ENCODE data around the gene FRMD3.

Gene FRMD3

DNA sequence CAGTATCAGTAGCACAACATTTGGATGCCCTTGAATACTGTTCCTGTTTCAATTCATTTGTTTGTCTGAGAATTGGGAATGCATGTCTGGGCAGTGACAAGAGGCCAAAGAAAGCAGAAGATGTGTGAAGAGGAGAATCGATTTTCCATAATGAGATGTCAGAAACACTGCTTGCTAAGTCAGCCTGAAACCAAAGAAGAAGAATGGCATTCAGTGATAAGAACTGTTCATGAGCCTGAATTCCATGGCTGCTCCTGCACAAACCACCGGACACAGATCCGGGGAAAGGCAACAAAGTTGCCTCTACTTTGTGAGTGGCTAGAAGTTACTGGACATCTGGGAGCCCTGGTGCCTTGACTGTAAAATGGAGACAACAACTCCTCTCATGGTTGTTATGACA lies 268.1 kb downstream of the FRMD3 start:
- no peak for DNase-seq

DNA sequence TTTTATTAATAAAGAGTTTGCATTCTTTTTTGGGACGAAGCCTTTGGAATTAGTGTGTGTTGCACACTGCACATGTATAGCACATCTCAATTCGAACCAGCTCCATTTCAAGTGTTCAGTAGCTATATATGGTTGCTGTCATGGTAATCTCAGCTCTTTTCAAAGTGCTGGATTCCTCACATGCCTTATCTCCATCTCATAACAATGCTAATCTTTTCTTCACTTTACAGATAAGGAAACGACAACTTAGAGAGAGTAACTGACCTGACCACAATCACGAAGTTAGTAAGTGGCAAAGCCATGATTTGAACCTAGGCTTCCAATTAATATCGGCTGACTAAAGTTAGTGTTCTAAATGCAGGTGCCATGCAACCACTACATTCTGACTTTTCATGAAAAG lies 270.5 kb downstream of the FRMD3 start:
- DNase-seq, result no peak

DNA sequence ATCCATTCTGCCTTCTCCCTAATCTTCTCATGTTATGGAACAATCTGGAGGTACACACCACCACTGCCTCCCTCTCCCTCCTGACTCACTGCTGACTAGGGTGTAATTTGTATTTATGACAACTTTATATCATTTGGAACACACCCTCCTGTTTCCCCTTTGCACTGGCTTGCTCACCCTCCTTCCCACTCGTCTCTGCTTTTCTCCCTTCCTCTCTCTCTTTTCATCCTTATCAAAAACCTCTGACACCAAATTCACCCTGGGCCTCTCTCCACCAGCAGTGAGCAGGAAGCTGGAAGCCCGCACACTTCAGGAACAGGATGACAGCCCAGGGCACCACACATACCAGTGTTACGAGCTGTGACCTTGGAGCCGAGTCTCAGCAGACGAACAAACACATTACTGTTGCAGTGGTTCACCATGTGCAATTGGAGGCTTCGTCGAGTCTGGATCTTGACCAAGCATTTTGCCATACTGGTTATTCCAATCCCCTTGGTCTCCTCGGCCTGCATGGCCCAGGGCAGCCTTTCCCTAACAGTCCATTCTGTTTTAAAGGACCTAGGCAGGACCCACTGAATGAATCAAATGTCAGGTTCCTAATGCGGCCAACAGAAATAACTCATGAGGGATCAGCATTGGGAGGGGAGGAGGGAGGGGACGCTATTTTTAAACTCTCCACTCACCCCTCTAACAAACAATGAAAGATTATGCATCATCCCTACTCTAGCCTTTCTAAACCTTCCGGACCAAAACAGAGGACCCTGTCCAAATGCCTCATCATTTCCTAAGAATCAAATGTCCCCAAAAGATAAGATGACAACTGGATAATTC lies 271.3 kb downstream of the FRMD3 start:
- DNase-seq, result no peak

DNA sequence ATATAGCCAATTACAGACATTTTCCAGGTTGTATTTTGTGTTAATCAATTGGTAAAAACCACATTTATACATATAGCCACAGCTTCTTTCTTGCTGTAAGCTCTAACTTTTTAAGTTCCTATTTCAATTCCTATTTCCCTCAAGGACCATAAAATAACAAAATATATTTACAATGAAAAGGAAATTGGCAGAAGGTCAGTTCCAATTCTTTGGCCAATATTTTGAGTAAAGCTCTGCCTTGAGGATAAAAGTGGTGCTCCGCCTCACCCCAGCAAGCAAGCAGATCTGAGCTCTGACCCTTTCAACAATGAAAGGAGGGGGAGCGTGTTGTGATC lies 271.9 kb downstream of the FRMD3 start:
- DNase-seq, result no peak

DNA sequence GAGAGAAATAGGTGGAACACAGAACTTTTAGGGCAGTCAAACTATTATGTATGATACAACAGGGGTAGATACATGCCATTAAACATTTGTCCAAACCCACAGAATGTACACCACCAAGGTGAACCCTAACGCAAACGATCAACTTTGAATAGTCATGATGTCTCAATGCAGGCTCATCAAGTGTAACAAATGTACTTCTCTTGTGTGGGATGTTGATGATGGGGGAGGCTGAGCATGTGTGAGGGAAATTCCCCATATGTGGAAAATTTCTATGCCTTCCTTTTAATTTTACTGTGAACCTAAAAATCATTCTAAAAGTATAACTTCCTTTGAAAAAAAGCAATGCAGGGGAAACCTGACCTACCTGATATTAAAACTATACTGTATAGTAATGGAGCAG lies 273.9 kb downstream of the FRMD3 start:
- no peak for DNase-seq

DNA sequence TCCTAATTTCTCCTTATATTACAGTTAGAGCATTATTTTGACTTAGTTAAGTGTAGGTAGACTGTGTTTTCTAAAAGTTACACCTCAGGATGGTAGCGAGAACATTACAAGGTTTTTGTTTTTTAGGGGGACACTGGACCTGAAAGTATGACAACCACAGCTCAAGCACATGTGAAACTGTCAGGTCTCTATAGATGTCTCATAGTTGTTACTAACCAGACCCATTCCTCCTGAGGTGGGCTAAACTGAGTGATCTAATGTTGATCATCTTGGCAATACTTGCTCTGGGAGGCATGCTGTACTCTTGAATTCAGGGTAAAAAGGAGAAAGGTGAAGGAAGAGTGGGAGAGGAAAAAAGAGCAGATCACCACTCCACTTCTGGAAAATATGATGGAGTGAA lies 278.6 kb downstream of the FRMD3 start:
- DNase-seq, result no peak

DNA sequence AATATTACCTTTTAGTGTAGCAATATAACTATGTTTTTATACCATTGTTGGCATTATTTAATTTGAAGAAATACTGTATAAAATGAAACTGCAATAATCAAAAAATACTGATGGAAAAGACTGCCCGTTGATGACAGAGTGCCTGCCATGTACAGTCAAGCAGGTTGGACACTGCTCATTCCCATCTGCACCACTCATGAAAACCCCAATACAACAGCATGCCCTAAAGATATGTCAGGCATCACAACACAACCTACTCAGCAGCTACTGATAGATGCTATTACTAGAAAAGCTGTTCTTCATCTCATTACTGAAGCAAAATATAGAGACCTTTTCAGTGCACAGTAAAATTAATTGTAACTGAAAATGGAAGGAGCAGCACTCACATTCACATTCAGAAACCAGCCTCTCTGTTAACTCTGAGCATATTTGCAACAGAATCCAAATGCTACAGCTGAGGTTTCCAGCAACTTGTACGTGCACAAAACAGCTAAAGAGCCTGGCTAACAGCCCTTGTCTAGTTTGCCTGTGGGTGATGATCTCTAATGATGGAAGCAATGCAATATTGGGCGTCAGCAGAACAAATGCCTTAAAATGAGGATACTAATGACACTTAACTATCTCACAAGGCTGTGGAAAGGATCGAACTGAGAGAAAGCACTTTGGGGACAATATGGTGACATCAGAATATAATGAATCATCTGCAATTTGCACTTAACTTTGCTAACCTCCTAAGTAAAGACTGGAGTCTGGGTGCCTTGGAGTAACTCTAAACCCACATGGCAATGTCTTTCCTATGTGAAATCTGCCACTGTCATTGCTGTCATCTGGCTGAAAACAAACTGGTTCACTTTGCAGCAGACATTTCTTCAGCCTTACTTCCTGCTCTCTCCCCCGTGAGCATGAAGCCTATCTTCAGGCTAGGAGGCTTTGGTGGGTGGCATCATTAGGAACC lies 280.0 kb downstream of the FRMD3 start:
- DNase-seq, result no peak

DNA sequence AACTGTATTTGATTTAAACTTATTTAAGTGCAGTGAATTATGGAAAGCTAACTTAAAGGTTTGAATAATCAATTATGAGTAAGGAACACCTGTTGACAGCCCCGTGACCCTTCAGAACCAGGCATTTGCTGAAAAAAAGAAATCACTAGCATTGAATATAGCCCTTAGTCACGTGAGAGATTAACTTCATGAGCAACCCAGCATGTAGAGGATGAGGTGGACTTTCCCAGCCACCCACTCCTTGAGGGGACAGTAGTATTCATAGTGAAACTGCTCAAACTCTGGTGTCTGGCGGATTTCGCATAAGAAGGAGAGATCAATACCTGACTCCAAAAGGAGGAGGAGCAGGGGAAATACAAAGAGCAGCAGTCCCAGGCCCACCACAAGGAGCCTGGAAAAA lies 290.5 kb downstream of the FRMD3 start:
- no peak for DNase-seq

DNA sequence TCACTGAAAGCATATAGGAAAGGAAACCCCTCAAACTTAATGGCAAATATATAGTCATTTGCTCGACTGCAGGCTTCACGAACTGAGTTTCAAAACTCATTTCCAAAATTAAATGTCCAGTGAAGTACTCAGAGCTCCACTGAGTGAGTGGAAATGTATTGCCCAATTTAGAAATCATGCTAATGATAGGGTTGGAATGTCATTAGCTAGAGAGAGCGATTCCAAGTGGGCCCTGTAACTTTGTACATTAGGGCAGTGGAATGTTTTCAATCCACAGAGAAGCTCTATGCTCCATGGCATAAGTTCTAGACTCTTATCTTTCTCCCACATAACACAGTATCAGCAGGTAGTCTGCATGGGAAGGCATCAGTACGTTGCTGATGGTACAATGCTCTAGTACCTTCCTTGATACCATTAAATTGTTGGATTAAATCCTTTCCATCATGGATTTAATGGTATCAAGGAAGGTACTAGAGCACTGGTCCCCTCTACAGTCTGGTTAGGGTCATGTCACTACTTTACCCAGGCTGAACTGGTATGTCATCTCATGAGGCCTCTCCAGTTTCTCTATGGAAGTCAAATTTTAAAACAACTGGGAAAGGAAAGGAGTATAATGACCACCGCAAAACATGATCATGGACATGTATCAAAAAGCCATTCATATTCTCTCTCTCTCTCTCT lies 292.1 kb downstream of the FRMD3 start:
- no peak for DNase-seq

DNA sequence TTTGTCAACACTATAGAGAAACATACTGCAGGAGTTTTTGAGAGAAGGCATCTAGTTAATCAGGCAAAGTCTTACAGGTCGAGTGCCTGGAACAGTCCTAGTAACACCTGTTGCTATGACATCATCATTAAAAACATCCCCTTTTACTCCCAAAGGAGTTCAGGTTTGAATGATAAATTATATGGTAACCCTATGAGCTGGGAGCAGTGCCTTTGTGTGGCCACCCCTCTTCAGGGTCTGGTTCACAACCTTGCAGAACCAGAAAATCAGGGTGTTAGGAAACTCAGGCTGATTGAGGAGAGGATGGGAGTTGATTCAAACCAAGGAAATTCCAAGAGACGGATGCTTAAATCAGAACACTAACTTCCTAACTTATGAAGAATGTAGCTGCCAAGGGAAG lies 296.1 kb downstream of the FRMD3 start:
- no peak for DNase-seq

DNA sequence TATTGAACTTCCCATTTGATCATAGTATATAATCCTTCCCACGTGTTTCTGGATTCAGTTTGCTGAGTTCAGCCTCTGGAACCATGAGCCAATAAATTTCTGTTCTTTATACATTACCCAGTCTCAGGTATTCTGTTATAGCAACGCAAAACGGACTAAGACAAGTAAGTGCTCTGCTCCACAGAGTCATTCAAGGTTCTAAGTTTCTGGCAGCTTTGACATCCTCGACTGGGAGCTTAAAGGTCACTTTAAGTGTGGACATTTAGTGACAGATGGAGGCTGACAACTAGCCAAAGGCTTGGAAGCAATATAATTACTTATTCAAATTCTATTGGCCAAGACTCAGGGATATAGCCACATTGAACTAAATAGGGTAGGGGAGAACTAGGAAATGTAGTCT lies 297.5 kb downstream of the FRMD3 start:
- DNase-seq, result no peak

DNA sequence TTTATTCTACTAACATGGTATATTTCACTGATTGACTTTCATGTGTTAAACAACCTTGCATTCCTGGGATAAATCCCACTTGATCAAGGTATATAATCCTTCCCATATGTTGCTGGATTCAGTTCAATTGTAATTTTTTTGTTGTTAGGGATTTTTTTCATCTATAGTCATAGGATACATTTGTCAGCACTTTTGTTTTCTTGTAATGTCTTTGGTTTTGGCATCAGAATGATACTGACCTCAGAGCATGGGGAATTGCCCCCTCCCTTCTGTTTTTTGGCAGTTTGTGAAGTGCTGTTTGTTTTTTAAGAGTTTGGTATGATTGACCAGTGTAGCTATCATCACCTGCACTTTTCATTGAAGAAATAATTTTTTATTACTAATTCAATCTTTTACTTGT lies 298.5 kb downstream of the FRMD3 start:
- DNase-seq, result no peak

DNA sequence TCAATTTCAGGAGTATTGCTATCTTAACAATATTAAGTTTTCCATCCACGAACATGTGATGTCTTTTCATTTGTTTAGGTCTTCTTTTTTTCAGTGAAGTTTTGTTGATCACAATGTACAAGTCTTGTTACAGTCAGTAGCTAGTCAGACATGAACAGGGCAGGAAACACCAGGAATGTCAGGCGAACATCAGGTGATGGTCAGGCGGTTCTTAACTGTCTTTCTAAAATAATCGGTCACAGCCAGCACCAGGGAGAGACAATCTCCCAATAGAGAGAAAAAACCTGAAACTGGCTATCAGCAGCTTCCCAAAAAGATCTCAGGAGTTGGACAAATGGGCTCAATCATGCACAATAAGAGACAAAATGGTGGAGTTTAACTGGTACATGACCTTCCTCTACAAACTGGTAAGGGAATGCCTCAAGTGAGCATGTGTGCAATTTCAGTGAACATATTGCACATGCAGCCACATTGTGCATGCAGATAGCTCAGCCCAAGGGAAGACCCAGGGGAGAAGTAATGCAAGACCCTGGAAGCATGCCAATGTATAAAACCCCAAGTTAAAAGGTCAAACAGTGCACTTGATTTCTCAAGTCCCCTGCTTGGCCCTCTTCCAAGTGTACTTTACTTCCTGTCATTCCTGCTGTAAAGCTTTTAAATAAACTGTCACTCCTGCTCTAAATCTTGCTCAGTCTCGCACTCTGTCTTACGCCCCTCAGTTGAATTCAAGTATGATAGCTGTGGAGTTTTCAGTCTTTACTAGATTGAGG lies 299.1 kb downstream of the FRMD3 start:
- peak; percentile 33 for DNase-seq

DNA sequence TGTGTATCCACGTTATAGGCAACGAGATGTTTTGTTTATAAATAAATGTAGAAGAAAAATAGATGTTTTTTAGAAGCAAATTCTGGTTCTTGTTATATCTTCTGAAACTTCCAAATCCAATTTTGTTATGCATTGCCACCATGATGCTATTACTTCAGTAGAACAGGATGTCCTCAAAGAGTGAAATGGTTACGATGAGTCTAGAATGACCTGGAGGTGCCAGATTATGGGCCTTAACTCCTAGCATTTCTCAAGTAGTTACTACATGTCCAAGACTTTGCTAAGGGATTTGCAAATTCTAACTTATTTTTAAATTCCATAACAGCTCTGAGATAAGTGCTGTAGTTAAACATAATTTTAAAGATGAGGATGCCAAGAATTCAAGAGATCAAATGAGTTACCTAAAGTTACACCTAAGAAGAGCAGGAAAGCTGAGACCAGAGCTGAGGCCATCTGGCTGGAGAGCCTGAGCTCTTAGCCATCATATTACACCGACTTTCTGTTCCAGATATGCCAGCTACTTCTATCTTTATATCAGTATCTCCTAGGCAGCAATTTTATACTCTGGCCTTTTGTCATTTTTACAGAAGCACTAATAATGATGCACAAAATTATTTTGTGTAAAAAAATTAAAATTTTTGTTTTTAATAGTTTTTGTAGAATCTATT lies 302.0 kb downstream of the FRMD3 start:
- no peak for DNase-seq

DNA sequence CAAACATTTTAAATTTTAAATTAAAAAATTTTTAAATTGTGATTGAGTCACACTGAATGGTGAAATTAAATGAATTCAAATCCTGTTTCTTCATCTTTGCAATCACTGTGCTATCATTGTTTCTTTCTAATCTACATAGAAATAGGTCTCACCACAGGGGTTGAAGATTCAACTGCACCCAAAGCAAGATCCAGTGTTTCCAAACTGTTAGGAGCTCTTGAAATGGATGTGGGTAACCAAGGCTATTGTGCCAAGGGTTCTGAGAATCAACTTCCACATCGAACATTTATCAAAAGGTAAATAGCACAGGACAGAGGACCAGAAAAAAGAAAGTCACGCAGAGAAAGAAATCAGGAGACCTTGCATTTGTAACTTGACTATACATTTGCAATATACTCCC lies 302.7 kb downstream of the FRMD3 start:
- no peak for DNase-seq

DNA sequence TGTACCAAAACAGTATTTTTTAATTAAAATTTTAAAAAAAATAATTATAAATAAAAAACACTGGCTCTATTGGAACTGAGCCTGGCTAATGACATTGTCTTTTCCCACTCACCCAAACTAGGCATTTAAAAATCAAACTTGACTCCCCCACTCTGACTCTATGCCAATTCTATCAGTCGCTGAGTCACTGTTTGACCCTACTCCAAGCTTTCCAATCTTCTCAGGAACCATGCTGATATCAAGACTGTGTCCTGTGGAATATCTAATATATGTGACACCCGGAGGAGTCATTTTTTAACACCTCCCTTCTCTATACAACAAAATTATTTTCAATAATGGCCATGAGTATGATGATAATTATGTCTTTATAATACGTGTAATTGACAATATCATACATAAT lies 303.7 kb downstream of the FRMD3 start:
- no peak for DNase-seq

DNA sequence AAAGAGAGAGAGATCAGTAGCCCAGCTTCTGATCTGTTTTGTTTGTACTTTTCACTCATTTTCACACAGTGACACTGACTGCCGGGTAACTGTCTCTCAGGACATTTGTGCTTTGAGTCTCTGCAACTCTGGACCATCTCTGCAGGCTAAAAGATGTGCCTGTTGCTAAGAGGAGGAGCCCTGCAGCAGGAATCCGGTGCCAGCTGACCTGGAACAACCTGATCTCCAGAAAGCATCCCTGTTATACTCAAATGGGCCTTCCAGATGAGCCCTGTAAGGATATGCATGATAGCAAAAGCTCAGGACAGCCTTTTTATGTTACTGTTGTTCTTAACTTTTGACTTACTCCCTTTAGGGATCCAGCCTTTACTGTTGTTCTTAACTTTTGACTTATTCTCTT lies 304.6 kb downstream of the FRMD3 start:
- no peak for DNase-seq

DNA sequence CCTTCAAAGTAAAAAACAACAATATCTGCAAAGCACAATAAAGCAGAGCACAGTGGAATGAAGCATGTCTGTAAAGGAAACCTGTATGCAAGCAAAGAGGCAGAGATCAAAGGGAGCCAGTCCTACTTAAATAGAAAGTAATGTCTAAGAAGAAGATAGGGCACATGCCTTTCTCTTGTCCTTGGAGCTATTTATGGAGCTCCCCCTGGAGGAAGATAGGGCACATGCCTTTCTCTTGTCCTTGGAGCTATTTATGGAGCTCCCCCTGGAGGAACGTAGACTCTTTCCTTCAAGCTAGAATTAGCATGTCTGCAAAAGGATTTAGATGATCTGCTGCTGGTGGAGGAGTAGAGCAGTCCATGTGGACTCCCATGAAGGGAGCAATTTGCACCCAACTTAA lies 307.2 kb downstream of the FRMD3 start:
- no peak for DNase-seq

DNA sequence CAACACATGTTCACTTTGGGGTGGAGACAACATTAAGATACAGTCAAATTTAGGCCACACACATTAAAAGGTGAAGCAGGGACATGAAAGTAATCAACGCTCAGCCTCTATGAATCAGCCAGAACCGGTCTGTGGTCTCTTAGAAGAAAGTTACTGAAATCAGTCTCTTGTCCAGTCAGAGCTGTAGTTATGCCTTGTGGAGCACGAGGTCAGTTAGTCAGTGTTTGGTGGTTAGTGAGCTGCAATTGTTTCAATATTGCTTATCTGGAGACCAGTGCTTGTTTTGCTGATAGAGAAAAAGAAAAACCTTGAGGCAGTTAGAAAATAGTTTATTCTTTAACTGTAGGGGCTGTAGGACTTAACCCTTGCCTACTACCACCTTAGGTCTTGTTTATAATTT lies 317.5 kb downstream of the FRMD3 start:
- DNase-seq, result no peak

DNA sequence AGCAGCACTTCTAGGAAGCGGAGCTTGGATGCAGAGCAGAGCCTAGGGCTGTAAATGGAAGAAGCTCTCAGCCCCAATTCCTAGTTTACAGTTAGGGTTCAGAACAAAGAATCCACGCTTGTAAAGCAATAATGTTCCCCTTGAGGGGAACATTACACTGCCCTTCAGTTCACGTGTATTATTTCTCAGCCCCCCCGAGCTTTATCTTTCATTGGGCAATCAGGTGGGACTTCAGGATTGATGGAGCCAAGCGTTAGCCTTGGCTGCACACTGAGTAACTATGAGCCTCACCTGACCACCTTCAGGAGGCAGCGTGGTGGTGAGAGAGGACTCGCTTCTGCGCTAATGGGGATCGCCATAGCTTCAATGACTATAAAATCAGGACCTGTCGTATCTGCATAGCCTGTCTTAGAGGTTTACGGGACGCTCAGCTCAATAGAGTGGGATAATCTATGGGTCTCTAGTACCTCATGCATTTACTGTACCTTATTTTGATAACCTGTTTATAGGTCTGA lies 318.2 kb downstream of the FRMD3 start:
- peak; percentile 34 for DNase-seq

DNA sequence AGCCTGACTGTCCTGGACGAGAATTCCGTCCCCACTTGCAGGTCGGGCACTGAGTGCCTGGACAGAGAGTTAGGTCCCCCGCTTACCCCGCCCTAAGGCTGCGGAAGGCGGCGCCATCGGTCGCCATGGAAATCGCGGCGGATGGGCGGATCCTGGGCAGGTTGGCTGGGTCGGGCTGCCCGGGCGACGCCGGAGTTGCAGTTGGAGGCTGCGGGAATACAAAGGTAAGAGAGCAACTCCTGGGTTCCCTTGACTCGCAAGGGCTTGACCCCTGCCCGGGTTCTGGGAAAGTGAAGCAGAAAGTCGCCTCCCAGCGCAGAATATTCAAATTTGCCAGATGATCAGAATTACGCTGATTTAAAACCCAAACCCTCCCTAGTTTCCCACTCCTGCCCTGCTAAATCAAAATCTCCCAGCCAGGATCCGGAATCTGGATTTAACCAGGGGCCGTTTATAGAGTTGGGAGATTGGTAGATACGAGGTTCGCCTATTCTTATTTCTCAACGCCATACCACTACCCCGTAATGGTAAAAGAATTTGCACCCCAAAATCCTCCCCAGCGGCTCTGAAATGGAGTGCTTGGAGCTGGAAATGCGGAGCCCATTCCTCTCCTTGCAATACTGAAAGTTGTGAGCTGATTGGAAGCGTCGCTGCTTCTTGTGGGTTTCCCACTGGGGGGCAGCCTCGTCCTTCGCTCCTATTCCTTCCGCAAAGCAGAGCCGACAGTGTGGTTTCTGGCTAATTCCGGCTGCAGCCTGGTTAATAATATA lies 318.9 kb downstream of the FRMD3 start:
- peak; percentile 88 for DNase-seq
